Smooth muscle cell (in vitro differentiated cells): ENCODE measurements around the gene BMAL1. TPM values are rescaled to one million over a fixed set of nuclear protein-coding genes. Genes with fewer than 3 reads are reported as not detected.

Experiments used
- DNase-seq: peaks from one replicate; lab custom pipeline; 2025; ENCODE audit not compliant: unreplicated experiment; lab: John Stamatoyannopoulos, UW
- H2AFZ ChIP-seq: fragments of 200-600 bp; sonication (generic); 2 replicates; pipeline ENCODE4 v1.6.0; 2016; ENCODE audit warnings: antibody characterized with exemption, low read depth, mild to moderate bottlenecking
- H3F3A ChIP-seq: fragments of 200-600 bp; sonication (generic); 2 replicates; pipeline ENCODE4 v1.6.0; 2017; ENCODE audit warnings: antibody characterized with exemption, low read depth
- H3K27ac ChIP-seq: fragments of 200-600 bp; sonication (generic); 2 replicates; pipeline ENCODE4 v1.5.1; 2016; ENCODE audit warnings: low read depth, mild to moderate bottlenecking
- H3K27me3 ChIP-seq: fragments of 200-600 bp; sonication (generic); 2 replicates; pipeline ENCODE4 v1.6.1; 2016; ENCODE audit warnings: low read depth, mild to moderate bottlenecking
- H3K36me3 ChIP-seq: fragments of 200-600 bp; sonication (generic); 2 replicates; pipeline ENCODE4 v1.5.1; 2016; ENCODE audit warnings: low read depth
- H3K4me1 ChIP-seq: fragments of 200-600 bp; sonication (generic); 2 replicates; pipeline ENCODE4 v1.5.1; 2016; ENCODE audit warnings: low read depth
- H3K4me2 ChIP-seq: fragments of 200-600 bp; sonication (generic); 2 replicates; pipeline ENCODE4 v1.6.0; 2016; ENCODE audit warnings: mild to moderate bottlenecking
- H3K4me3 ChIP-seq: fragments of 200-600 bp; sonication (generic); 2 replicates; pipeline ENCODE4 v1.5.1; 2016; ENCODE audit warnings: mild to moderate bottlenecking
- H3K79me2 ChIP-seq: fragments of 200-600 bp; sonication (generic); 2 replicates; pipeline ENCODE4 v1.6.0; 2016; ENCODE audit warnings: low read depth, mild to moderate bottlenecking
- H3K9ac ChIP-seq: fragments of 200-600 bp; sonication (generic); 2 replicates; pipeline ENCODE4 v1.6.0; 2016; ENCODE audit warnings: low read depth
- H3K9me3 ChIP-seq: fragments of 200-600 bp; sonication (generic); replicated peaks from 2 replicates; pipeline ENCODE4 v1.5.1; 2016; ENCODE audit warnings: low read depth
- H4K20me1 ChIP-seq: fragments of 200-600 bp; sonication (generic); 2 replicates; pipeline ENCODE4 v1.6.0; 2016; ENCODE audit warnings: low read depth
- WGBS: methylation state at CpG from one replicate; pipeline ENCODE4 v1.1.7; 2016; ENCODE audit warnings: low lambda C conversion rate; 5-methylcytosine and 5-hydroxymethylcytosine counted together
- polyA plus RNA-seq: library from polyadenylated mRNA; unstranded; fragments of >200 nt; fragmentation: Nextera tagmentation; extraction: Ambion mirVana; gene quantifications from 2 replicates; pipeline ENCODE4 v1.2.1, GENCODE V29; 2016
- total RNA-seq: library from RNA; depleted of rRNA; stranded (reverse); fragments of >200 nt; gene quantifications from 2 replicates; pipeline ENCODE4 v1.2.3, GENCODE V29; 2014
- TF ChIP-seq, protein P1 (sequence below): fragments of 200-600 bp; sonication (generic); IDR thresholded peaks from 2 replicates; pipeline ENCODE4 v1.5.1; 2017; ENCODE audit warnings: borderline replicate concordance, mild to moderate bottlenecking, antibody characterized with exemption; ENCODE audit not compliant: insufficient read depth, poor library complexity, severe bottlenecking

The BMAL1 gene
- total and polyA plus RNA-seq, 2 experiments from 2014 or later = 9.9 to 24.5 TPM

DNA sequence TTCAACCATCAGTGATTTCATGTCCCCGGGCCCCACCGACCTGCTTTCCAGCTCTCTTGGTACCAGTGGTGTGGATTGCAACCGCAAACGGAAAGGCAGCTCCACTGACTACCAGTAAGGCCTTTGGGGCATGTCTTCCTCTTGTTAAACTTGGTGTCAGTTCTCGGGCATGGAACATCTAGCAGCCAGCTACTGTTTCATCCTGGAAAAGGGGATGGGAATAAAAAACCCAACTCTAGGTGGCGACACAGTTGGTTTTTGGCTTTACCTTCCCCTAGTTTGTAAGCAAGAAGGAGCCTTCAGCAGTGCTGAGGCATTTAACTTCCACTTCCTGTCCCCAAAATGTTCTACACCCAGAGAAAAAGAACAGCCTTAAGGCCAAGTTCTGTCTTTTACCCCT, 76.7 kb downstream of the BMAL1 start:
- H3F3A ChIP-seq = no peaks in the 10 kb centered on the region
- no peak for DNase-seq
- WGBS = 78% methylated on average over 6 of the region's 6 CpGs

DNA sequence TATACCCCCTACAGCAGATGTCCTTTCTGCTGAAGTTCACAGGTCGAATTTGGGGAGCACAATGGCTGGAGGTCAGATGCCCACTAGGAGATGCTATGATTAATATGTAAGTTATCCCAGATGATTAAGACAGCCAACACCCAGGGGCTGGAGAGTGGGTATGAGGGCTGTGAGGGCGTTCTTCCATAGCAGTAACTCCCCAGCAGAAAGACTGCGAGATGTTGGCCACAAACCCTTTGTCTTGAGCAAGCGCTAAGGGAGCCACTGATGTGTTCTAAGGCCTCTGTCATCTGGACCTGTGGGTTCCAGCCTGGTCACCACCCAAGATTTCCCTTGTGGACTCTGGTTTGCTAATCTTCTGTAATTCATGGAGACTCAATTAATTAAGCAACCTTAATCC, 77.6 kb downstream of the BMAL1 start:
- Histone ChIP-seq H3K4me3 (no peak overlapping the region), H3K4me2 (no peak overlapping the region), H3K4me1 (peaks cover 3% of the 10 kb centered on the region), H3K27me3 (no peaks in the 10 kb centered on the region), H3F3A (no peaks in the 10 kb centered on the region), H3K9ac (no peak overlapping the region), H3K36me3 (no peaks in the 10 kb centered on the region), H2AFZ (no peak overlapping the region), H3K79me2 (no peaks in the 10 kb centered on the region), H4K20me1 (no peaks in the 10 kb centered on the region), H3K27ac (no peak overlapping the region), H3K9me3 (no peaks in the 10 kb centered on the region)
- WGBS = 90% methylated on average over 4 of the region's 4 CpGs
- no peak for DNase-seq
- TF ChIP-seq, protein P1, sequence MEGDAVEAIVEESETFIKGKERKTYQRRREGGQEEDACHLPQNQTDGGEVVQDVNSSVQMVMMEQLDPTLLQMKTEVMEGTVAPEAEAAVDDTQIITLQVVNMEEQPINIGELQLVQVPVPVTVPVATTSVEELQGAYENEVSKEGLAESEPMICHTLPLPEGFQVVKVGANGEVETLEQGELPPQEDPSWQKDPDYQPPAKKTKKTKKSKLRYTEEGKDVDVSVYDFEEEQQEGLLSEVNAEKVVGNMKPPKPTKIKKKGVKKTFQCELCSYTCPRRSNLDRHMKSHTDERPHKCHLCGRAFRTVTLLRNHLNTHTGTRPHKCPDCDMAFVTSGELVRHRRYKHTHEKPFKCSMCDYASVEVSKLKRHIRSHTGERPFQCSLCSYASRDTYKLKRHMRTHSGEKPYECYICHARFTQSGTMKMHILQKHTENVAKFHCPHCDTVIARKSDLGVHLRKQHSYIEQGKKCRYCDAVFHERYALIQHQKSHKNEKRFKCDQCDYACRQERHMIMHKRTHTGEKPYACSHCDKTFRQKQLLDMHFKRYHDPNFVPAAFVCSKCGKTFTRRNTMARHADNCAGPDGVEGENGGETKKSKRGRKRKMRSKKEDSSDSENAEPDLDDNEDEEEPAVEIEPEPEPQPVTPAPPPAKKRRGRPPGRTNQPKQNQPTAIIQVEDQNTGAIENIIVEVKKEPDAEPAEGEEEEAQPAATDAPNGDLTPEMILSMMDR = no peak

More for the DNA sequence above, 76.7 kb downstream of the BMAL1 start:
- Histone ChIP-seq H3K4me3 (no peak overlapping the region), H3K4me1 (no peaks in the 10 kb centered on the region), H3K27me3 (no peaks in the 10 kb centered on the region), H3K36me3 (no peaks in the 10 kb centered on the region), H3K4me2 (no peak overlapping the region), H4K20me1 (no peaks in the 10 kb centered on the region), H3K79me2 (no peaks in the 10 kb centered on the region), H3K27ac (no peak overlapping the region), H3K9me3 (no peaks in the 10 kb centered on the region), H3K9ac (no peak overlapping the region), H2AFZ (no peak overlapping the region)
- TF ChIP-seq, protein P1 = no peak

DNA sequence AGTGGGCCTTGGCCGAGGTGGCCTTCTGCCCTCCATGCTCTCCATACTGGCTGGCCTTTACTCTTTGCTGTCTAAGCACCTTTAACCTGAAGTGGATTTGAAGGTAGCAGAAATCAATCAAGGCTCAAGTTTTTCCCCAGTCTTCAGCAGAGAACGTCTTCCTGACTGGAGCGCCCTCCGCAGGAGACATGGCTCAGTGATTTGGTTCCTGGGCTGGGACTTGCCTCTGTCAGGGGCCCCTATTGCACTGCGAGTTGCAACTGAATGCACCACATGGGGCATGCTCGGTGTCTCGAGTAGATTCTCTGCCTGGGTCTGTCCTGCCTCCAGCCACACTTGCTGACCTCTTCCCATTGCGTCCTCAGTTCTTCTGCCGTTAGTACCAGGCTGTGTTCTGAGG, 79.6 kb downstream of the BMAL1 start:
- H3K36me3 ChIP-seq = no peaks in the 10 kb centered on the region
- TF ChIP-seq, protein P1 = no peak
- 84% methylated on average over 9 of the region's 9 CpGs for WGBS
- H3K27me3 ChIP-seq = no peaks in the 10 kb centered on the region
- DNase-seq = no peak
- H3K9ac ChIP-seq = no peak overlapping the region
- H3K9me3 ChIP-seq = no peaks in the 10 kb centered on the region
- H3K4me1 ChIP-seq = peaks cover 7% of the 10 kb centered on the region
- no peak overlapping the region for H3K4me3 ChIP-seq
- H2AFZ ChIP-seq = no peak overlapping the region
- no peak overlapping the region for H3K27ac ChIP-seq
- H3K4me2 ChIP-seq = no peak overlapping the region
- no peaks in the 10 kb centered on the region for H3F3A ChIP-seq
- H4K20me1 ChIP-seq = no peaks in the 10 kb centered on the region
- H3K79me2 ChIP-seq = no peaks in the 10 kb centered on the region

DNA sequence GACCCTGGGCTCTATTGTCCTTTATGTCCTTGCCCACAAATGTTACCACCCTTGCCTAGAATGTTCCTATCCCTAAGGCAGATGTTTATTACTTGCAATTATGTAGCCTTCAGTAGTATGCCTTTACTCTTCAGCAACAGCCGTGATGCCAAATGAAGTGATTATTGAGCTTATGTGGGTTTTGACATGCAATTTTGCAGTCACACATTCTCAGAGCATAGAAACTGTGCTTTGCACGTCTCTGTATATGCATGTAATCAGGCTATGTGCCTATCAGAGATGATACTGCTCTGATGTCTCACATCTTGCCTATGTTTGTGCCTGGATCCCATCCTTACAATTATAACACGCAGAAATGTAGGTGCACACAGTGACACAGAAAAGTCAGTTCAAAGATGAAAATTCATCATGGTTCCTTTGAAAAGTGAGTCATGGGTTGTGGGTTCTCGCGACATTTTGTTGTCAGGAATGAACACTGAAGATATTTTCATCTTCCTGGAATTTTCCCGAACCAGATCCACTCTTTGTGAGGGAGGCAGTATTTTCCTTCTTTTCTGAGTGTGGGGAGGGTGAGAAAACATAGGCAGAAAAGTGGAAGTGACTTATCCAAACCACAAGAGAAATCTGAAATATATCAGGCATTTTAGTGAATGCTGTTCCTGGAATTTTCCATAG, 81.1 kb downstream of the BMAL1 start:
- Histone ChIP-seq H3K36me3 (no peaks in the 10 kb centered on the region), H3K4me2 (peak overlapping the region; percentile 24), H3K9ac (no peak overlapping the region), H3F3A (no peaks in the 10 kb centered on the region), H3K4me1 (peaks cover 7% of the 10 kb centered on the region), H3K27ac (peak overlapping the region; percentile 20), H3K27me3 (no peaks in the 10 kb centered on the region), H2AFZ (no peak overlapping the region), H3K9me3 (no peaks in the 10 kb centered on the region), H3K4me3 (no peak overlapping the region), H4K20me1 (no peaks in the 10 kb centered on the region), H3K79me2 (no peaks in the 10 kb centered on the region)
- TF ChIP-seq, protein P1 = no peak
- WGBS = 55% methylated on average over 6 of the region's 6 CpGs
- no peak for DNase-seq
